ENCODE results near the gene PPP1R12A.

PPP1R12A gene

GRCh38 chr12:79891506-79892162, 43.3 kb downstream of the PPP1R12A start:
- TF ChIP-seq REST (IDR thresholded peaks at IDR 0.05; ENCODE audit: insufficient read depth in 1 of 2, low read depth in 2 of 2, low read length in 2 of 2): no peak
- TF ChIP-seq POLR2AphosphoS5 (IDR thresholded peaks at IDR 0.05; ENCODE audit: low read depth, low read length): no peak
- no peak for TF ChIP-seq TAF1 (IDR thresholded peaks at IDR 0.05; ENCODE audit: borderline replicate concordance, insufficient read depth, low read length)
- TF ChIP-seq SIN3A (IDR thresholded peaks at IDR 0.05; ENCODE audit: borderline replicate concordance, insufficient read depth, low read length): no peak
- TF ChIP-seq FOXP2 (optimal IDR thresholded peaks at IDR 0.05; ENCODE audit: borderline replicate concordance, extremely low read depth, extremely low read length, insufficient read depth): no peak

- TF ChIP-seq REST (IDR thresholded peaks at IDR 0.05; ENCODE audit: insufficient read depth in 1 of 2, low read depth in 2 of 2, low read length in 2 of 2) (no peak), FOXP2 (optimal IDR thresholded peaks at IDR 0.05; ENCODE audit: borderline replicate concordance, extremely low read depth, extremely low read length, insufficient read depth) (no peak), TAF1 (IDR thresholded peaks at IDR 0.05; ENCODE audit: borderline replicate concordance, insufficient read depth, low read length) (no peak), POLR2AphosphoS5 (IDR thresholded peaks at IDR 0.05; ENCODE audit: low read depth, low read length) (no peak), SIN3A (IDR thresholded peaks at IDR 0.05; ENCODE audit: borderline replicate concordance, insufficient read depth, low read length) (no peak)
Observed at GRCh38 chr12:79887890-79888289, 47.0 kb downstream of the PPP1R12A start.

- no peak for TF ChIP-seq SIN3A (IDR thresholded peaks at IDR 0.05; ENCODE audit: borderline replicate concordance, insufficient read depth, low read length)
- TF ChIP-seq POLR2AphosphoS5 (IDR thresholded peaks at IDR 0.05; ENCODE audit: low read depth, low read length): no peak
- no peak for TF ChIP-seq TAF1 (IDR thresholded peaks at IDR 0.05; ENCODE audit: borderline replicate concordance, insufficient read depth, low read length)
Observed at GRCh38 chr12:79886917-79887519, 47.9 kb downstream of the PPP1R12A start.

GRCh38 chr12:79885911-79886490, 48.9 kb downstream of the PPP1R12A start:
- TF ChIP-seq POLR2AphosphoS5 (IDR thresholded peaks at IDR 0.05; ENCODE audit: low read depth, low read length) (no peak), FOXP2 (optimal IDR thresholded peaks at IDR 0.05; ENCODE audit: borderline replicate concordance, extremely low read depth, extremely low read length, insufficient read depth) (no peak), SIN3A (IDR thresholded peaks at IDR 0.05; ENCODE audit: borderline replicate concordance, insufficient read depth, low read length) (no peak), REST (IDR thresholded peaks at IDR 0.05; ENCODE audit: insufficient read depth in 1 of 2, low read depth in 2 of 2, low read length in 2 of 2) (no peak), TAF1 (IDR thresholded peaks at IDR 0.05; ENCODE audit: borderline replicate concordance, insufficient read depth, low read length) (no peak)

GRCh38 chr12:79884401-79885006, 50.4 kb downstream of the PPP1R12A start:
- TF ChIP-seq SIN3A (IDR thresholded peaks at IDR 0.05; ENCODE audit: borderline replicate concordance, insufficient read depth, low read length) (no peak), TAF1 (IDR thresholded peaks at IDR 0.05; ENCODE audit: borderline replicate concordance, insufficient read depth, low read length) (no peak), REST (IDR thresholded peaks at IDR 0.05; ENCODE audit: insufficient read depth in 1 of 2, low read depth in 2 of 2, low read length in 2 of 2) (no peak), FOXP2 (optimal IDR thresholded peaks at IDR 0.05; ENCODE audit: borderline replicate concordance, extremely low read depth, extremely low read length, insufficient read depth) (no peak), POLR2AphosphoS5 (IDR thresholded peaks at IDR 0.05; ENCODE audit: low read depth, low read length) (no peak)

All from PFSK-1 (cell line).